ENCODE data around the gene RUBCN. TPM values are rescaled to one million over a fixed set of nuclear protein-coding genes. Genes with fewer than 3 reads are reported as not detected.
A peak's percentile ranks its signal among the peaks of the same experiment; 100 is the strongest.

RUBCN gene
- total RNA-seq, result 10 to 100 TPM; 25.6 to 28.0 TPM
- 10 to 100 TPM; 47.2 to 58.2 TPM for polyA plus RNA-seq (ENCODE audit: insufficient read length in 2 of 2)
- long read RNA-seq, donor 1, partial matches to known transcripts, result 0 of 1 reads
- long read RNA-seq, donor 1, other reads (novel, unspliced or antisense), result 0 of 1 reads
- long read RNA-seq, donor 2, partial matches to known transcripts, result 0 of 3 reads
- long read RNA-seq, donor 2, other reads (novel, unspliced or antisense), result 0 of 3 reads
- long read RNA-seq, donor 3, partial matches to known transcripts, result 0 of 1 reads
- long read RNA-seq, donor 3, other reads (novel, unspliced or antisense), result 0 of 1 reads
- long read RNA-seq, donor 4, result 0 reads

DNA sequence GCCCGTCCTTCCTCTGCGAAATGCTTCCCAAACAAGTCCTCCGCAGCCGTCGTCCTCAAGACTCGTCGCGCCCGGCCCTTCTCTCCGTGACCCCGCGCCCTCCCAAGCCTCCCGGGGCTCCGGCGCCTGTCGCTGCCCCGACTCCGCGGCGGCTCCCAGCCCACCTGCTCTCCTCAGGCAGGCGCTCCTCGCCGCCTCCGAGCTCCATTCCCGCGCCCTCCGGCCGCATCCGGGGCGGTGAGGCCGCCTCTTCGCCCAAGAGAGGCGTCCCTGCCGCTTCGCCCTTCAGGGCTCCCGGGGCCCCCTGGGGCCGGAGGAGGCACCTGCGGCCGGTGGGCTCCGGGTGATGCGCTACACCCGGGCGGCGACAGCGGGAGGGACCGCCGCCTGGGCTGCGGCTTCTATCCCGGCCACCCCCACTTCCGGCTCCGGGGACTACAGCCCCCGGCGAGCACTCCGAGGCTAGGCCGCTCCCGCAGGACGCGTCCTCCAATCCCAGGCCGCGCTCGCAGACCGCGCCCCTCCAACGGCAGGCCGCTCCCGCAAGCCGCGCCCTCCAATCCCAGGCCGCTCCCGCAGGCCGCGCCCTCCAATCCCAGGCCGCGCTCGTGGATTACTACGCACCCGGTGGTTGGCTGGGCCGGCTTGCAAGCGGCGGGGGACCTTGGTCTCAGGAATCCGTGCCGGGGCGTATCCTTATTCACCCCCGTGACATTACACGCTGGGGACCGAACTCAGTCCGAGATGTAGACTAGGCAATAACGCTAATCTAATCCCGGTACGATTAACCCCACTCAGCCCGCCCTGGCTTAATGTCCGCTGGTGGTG lies at the start of gene RUBCN:
TSS of gene RUBCN (minus strand) at position 414 of the 828 bp plus-strand sequence. CDS start at position 229, 185 bp downstream.
- peak within 1 kb of the TSS; percentile 88 for H3K27ac ChIP-seq (ENCODE audit: low read depth, low read length)
- H3K4me1 ChIP-seq (ENCODE audit: control insufficient read depth, insufficient read depth, low read length), result peaks cover 20% of the 10 kb centered on the region
- H3K27me3 ChIP-seq (ENCODE audit: control insufficient read depth, insufficient read depth, low read length), result no peaks in the 10 kb centered on the region
- peak; percentile 81 to 98 (median 89) for DNase-seq (ENCODE audit: low read depth in 4 of 6, low spot score in 6 of 6)
- WGBS (ENCODE audit: insufficient coverage), result 0% methylated on average over 86 of the region's 92 CpGs
- no peaks in the 10 kb centered on the region for H3K36me3 ChIP-seq (ENCODE audit: control insufficient read depth, insufficient read depth, low read length)
- peak within 1 kb of the TSS; percentile 81 for H3K4me3 ChIP-seq (ENCODE audit: low read depth, low read length)
- H3K9me3 ChIP-seq (ENCODE audit: control insufficient read depth, insufficient read depth, low read length), result no peaks in the 10 kb centered on the region

DNA sequence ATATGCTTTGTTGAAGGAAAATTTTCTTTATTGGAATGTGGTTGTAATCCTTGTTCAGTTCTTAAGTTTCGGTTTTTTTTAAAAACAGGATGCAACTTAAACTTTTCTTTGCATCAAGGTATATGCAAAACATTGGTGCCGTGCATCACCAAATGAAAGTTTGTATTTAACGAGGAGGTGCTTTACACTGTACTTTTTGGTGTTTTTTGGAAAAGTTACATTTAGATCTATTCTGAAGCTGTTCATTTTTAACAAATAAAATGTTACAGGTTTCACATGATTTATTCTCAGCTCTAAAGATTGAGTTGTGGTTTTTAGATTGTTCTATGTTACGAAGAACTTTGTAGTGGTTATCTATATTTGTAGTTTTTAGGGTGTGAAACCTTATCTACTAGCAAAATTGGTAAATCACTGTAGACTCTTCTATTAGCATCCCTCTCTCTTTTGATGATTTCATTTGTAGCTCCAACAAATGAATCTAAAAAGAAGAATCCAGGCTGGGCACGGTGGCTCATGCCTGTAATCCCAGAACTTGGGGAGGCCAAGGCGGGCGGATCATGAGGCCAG lies 47.4 kb upstream of the RUBCN start:
- no peaks in the 10 kb centered on the region for H3K9me3 ChIP-seq (ENCODE audit: control insufficient read depth, insufficient read depth, low read length)
- no CpG with 5 or more reads among the region's 7 CpGs for WGBS (ENCODE audit: insufficient coverage)
- H3K4me1 ChIP-seq (ENCODE audit: control insufficient read depth, insufficient read depth, low read length), result no peaks in the 10 kb centered on the region
- DNase-seq (ENCODE audit: low read depth in 4 of 6, low spot score in 6 of 6), result no peak
- H3K27me3 ChIP-seq (ENCODE audit: control insufficient read depth, insufficient read depth, low read length), result no peaks in the 10 kb centered on the region
- no peak overlapping the region for H3K27ac ChIP-seq (ENCODE audit: low read depth, low read length)
- H3K4me3 ChIP-seq (ENCODE audit: low read depth, low read length), result no peak overlapping the region
- H3K36me3 ChIP-seq (ENCODE audit: control insufficient read depth, insufficient read depth, low read length), result peaks cover 22% of the 10 kb centered on the region

- no peaks in the 10 kb centered on the region for H3K27me3 ChIP-seq (ENCODE audit: control insufficient read depth, insufficient read depth, low read length)
- H3K9me3 ChIP-seq (ENCODE audit: control insufficient read depth, insufficient read depth, low read length), result no peaks in the 10 kb centered on the region
- peaks cover 30% of the 10 kb centered on the region for H3K36me3 ChIP-seq (ENCODE audit: control insufficient read depth, insufficient read depth, low read length)
- H3K27ac ChIP-seq (ENCODE audit: low read depth, low read length), result no peak overlapping the region
- no peak overlapping the region for H3K4me3 ChIP-seq (ENCODE audit: low read depth, low read length)
- H3K4me1 ChIP-seq (ENCODE audit: control insufficient read depth, insufficient read depth, low read length), result no peaks in the 10 kb centered on the region
- 80% methylated on average over 1 of the region's 4 CpGs for WGBS (ENCODE audit: insufficient coverage)
- DNase-seq (ENCODE audit: low read depth in 4 of 6, low spot score in 6 of 6), result no peak
These were observed 45.5 kb upstream of the RUBCN start for GRCh38 chr3:197782230-197782629.

DNA sequence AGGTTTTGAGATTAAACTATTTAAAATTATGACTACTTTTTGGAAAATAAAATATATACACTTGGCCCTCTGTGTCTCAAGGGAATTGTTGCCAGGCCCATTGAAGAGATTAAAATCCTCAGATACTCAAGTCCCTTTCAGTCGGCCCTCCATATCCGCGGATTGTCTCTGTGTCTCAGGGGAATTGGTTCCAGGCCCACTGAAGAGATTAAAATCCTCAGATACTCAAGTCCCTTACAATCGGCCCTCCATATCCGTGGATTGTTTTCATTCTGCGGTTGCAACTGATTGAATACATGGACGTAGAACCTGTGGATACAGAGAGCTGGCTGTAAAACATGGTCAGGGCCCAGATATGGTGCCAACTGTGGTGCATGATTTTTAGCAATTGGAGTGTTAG lies 38.6 kb upstream of the RUBCN start:
- Histone ChIP-seq H3K4me3 (ENCODE audit: low read depth, low read length) (no peak overlapping the region), H3K36me3 (ENCODE audit: control insufficient read depth, insufficient read depth, low read length) (peaks cover 65% of the 10 kb centered on the region), H3K27ac (ENCODE audit: low read depth, low read length) (no peak overlapping the region), H3K4me1 (ENCODE audit: control insufficient read depth, insufficient read depth, low read length) (no peaks in the 10 kb centered on the region), H3K9me3 (ENCODE audit: control insufficient read depth, insufficient read depth, low read length) (no peaks in the 10 kb centered on the region), H3K27me3 (ENCODE audit: control insufficient read depth, insufficient read depth, low read length) (no peaks in the 10 kb centered on the region)
- whole genome bisulfite sequencing (ENCODE audit: insufficient coverage), result 88% methylated on average over 7 of the region's 7 CpGs
- no peak for DNase-seq (ENCODE audit: low read depth in 4 of 6, low spot score in 6 of 6)

- H3K27me3 ChIP-seq (ENCODE audit: control insufficient read depth, insufficient read depth, low read length), result no peaks in the 10 kb centered on the region
- no peak overlapping the region for H3K4me3 ChIP-seq (ENCODE audit: low read depth, low read length)
- H3K4me1 ChIP-seq (ENCODE audit: control insufficient read depth, insufficient read depth, low read length), result no peaks in the 10 kb centered on the region
- no peak overlapping the region for H3K27ac ChIP-seq (ENCODE audit: low read depth, low read length)
- peaks cover 34% of the 10 kb centered on the region for H3K36me3 ChIP-seq (ENCODE audit: control insufficient read depth, insufficient read depth, low read length)
- H3K9me3 ChIP-seq (ENCODE audit: control insufficient read depth, insufficient read depth, low read length), result no peaks in the 10 kb centered on the region
- no peak for DNase-seq (ENCODE audit: low read depth in 4 of 6, low spot score in 6 of 6)
These were observed 25.1 kb upstream of the RUBCN start for GRCh38 chr3:197761784-197762183.

- H3K4me1 ChIP-seq (ENCODE audit: control insufficient read depth, insufficient read depth, low read length), result no peaks in the 10 kb centered on the region
- H3K27me3 ChIP-seq (ENCODE audit: control insufficient read depth, insufficient read depth, low read length), result no peaks in the 10 kb centered on the region
- DNase-seq (ENCODE audit: low read depth in 4 of 6, low spot score in 6 of 6), result no peak
- H3K4me3 ChIP-seq (ENCODE audit: low read depth, low read length), result no peak overlapping the region
- H3K36me3 ChIP-seq (ENCODE audit: control insufficient read depth, insufficient read depth, low read length), result peaks cover 23% of the 10 kb centered on the region
- H3K27ac ChIP-seq (ENCODE audit: low read depth, low read length), result no peak overlapping the region
- H3K9me3 ChIP-seq (ENCODE audit: control insufficient read depth, insufficient read depth, low read length), result no peaks in the 10 kb centered on the region
- 97% methylated on average over 4 of the region's 4 CpGs for WGBS (ENCODE audit: insufficient coverage)
These were observed 21.8 kb upstream of the RUBCN start for GRCh38 chr3:197758512-197758911.

DNA sequence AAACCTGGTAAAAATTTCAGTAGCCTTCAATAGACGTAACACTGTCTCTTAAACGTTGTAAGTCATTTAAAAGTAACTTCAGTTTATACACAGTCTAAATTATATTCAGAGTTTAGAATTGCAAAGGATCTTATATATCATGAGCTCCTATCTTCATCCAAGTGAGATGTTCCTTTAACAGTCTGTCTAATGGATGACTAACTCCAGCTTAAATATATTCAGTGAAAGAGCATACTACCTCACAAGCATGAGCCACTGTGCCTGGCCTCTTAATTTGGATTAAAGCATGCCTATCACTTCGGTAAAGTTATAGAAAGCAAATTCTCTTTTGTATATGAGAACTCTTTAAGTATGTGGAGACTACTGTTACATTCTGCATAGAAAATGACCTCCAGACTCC lies 20.0 kb upstream of the RUBCN start:
- no peak for DNase-seq (ENCODE audit: low read depth in 4 of 6, low spot score in 6 of 6)
- Histone ChIP-seq H3K4me3 (ENCODE audit: low read depth, low read length) (no peak overlapping the region), H3K27me3 (ENCODE audit: control insufficient read depth, insufficient read depth, low read length) (no peaks in the 10 kb centered on the region), H3K4me1 (ENCODE audit: control insufficient read depth, insufficient read depth, low read length) (peaks cover 5% of the 10 kb centered on the region), H3K36me3 (ENCODE audit: control insufficient read depth, insufficient read depth, low read length) (peaks cover 7% of the 10 kb centered on the region), H3K27ac (ENCODE audit: low read depth, low read length) (no peak overlapping the region), H3K9me3 (ENCODE audit: control insufficient read depth, insufficient read depth, low read length) (no peaks in the 10 kb centered on the region)
- WGBS (ENCODE audit: insufficient coverage), result no CpG with 5 or more reads among the region's 3 CpGs

- Histone ChIP-seq H3K27ac (ENCODE audit: low read depth, low read length) (no peak overlapping the region), H3K27me3 (ENCODE audit: control insufficient read depth, insufficient read depth, low read length) (no peaks in the 10 kb centered on the region), H3K4me1 (ENCODE audit: control insufficient read depth, insufficient read depth, low read length) (peaks cover 11% of the 10 kb centered on the region), H3K4me3 (ENCODE audit: low read depth, low read length) (no peak overlapping the region), H3K36me3 (ENCODE audit: control insufficient read depth, insufficient read depth, low read length) (peaks cover 7% of the 10 kb centered on the region), H3K9me3 (ENCODE audit: control insufficient read depth, insufficient read depth, low read length) (no peaks in the 10 kb centered on the region)
- DNase-seq (ENCODE audit: low read depth in 4 of 6, low spot score in 6 of 6), result no peak
- no CpG with 5 or more reads among the region's 3 CpGs for WGBS (ENCODE audit: insufficient coverage)
These were observed 16.6 kb upstream of the RUBCN start for GRCh38 chr3:197753263-197753662.

GRCh38 chr3:197752107-197752506 lies 15.4 kb upstream of the RUBCN start:
- H3K4me3 ChIP-seq (ENCODE audit: low read depth, low read length), result no peak overlapping the region
- no CpG with 5 or more reads among the region's 5 CpGs for WGBS (ENCODE audit: insufficient coverage)
- no peak for DNase-seq (ENCODE audit: low read depth in 4 of 6, low spot score in 6 of 6)
- no peaks in the 10 kb centered on the region for H3K27me3 ChIP-seq (ENCODE audit: control insufficient read depth, insufficient read depth, low read length)
- peaks cover 11% of the 10 kb centered on the region for H3K4me1 ChIP-seq (ENCODE audit: control insufficient read depth, insufficient read depth, low read length)
- no peaks in the 10 kb centered on the region for H3K9me3 ChIP-seq (ENCODE audit: control insufficient read depth, insufficient read depth, low read length)
- H3K27ac ChIP-seq (ENCODE audit: low read depth, low read length), result no peak overlapping the region
- H3K36me3 ChIP-seq (ENCODE audit: control insufficient read depth, insufficient read depth, low read length), result no peaks in the 10 kb centered on the region

Data from spinal cord (tissue), 10 donors.